ENCODE results near the gene ANKRD13B.

Gene ANKRD13B

DNA sequence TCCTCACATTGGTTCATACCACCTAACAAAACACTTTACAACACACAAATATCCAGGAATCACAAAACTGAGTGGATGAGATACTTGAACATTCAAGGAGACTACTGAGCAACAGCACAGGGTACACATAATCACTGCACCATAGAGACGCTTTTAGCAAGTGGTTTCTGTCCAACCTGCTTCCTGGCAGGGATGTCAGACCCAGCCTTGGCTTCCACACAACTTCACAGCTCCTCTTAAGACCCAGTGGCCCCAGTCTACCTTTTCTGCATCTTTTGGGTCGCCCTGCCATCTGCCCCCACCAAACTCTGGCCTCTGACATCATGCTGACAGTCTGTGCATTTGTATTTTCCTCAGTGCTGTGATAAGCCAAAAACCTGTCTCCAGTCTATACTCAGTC lies 35.7 kb downstream of the ANKRD13B start:
- no peak overlapping the region for H3K9ac ChIP-seq (ENCODE audit: low read length)
- H3K36me3 ChIP-seq (ENCODE audit: control insufficient read depth, low read depth, low read length) = no peaks in the 10 kb centered on the region
- no peak overlapping the region for H3K4me3 ChIP-seq (ENCODE audit: low read length)
- H3K4me1 ChIP-seq (ENCODE audit: control insufficient read depth, low read depth, low read length) = peaks cover 4% of the 10 kb centered on the region
- no peaks in the 10 kb centered on the region for H3K9me3 ChIP-seq (ENCODE audit: control insufficient read depth, low read depth, low read length)
- peaks cover 8% of the 10 kb centered on the region for H3K27me3 ChIP-seq (ENCODE audit: control insufficient read depth, insufficient read depth, low read length)
- no peak overlapping the region for H3K27ac ChIP-seq (ENCODE audit: low read length)

DNA sequence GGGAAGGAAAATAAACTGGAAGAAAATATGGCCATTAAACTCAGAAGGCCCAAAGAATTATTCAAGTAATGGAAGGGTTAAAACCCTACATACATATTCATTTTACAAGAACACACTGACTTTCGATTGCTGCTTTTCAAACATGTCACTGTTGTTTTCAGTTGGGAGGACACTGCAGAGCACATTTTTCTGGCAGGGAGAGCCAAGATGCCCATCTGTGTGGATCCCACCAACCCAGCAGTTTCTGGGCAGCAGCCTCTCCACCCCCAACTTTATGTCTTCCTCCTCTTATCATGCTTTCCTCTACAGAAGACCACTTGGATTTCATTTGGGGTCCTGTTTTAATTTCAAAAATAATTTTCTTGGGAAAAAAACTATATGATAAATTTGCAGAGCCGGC lies 36.9 kb downstream of the ANKRD13B start:
- Histone ChIP-seq H3K4me1 (ENCODE audit: control insufficient read depth, low read depth, low read length) (peaks cover 3% of the 10 kb centered on the region), H3K27me3 (ENCODE audit: control insufficient read depth, insufficient read depth, low read length) (no peaks in the 10 kb centered on the region), H3K36me3 (ENCODE audit: control insufficient read depth, low read depth, low read length) (no peaks in the 10 kb centered on the region), H3K9me3 (ENCODE audit: control insufficient read depth, low read depth, low read length) (no peaks in the 10 kb centered on the region), H3K4me3 (ENCODE audit: low read length) (no peak overlapping the region), H3K27ac (ENCODE audit: low read length) (no peak overlapping the region), H3K9ac (ENCODE audit: low read length) (no peak overlapping the region)

DNA sequence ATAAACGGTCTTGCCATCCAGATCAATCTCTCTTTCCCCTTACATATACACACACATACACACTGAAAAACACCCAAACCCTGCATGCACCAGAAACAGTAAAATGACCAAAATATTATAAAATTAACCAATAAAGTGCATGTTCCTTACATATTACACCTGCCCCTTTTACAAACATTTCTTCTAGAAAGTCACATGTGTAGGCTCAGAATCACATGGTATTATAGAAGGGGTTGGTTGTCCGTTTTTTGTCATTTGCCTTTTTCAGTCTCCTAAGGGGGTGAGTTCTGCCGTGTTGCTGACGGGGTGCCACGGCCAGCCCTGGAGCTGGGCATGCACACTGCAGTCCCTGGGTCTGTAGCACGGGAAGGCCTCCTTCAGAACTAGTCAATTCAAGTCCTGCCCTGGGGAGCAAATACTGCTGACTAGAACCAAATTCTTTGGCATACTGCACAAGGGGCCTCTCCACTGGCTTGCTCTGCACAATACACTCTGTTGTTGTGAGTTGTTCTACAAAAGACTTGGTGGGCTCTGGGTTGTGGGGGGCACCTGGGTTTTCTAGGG lies 37.8 kb downstream of the ANKRD13B start:
- Histone ChIP-seq H3K36me3 (ENCODE audit: control insufficient read depth, low read depth, low read length) (no peaks in the 10 kb centered on the region), H3K4me1 (ENCODE audit: control insufficient read depth, low read depth, low read length) (peaks cover 3% of the 10 kb centered on the region), H3K9ac (ENCODE audit: low read length) (no peak overlapping the region), H3K27me3 (ENCODE audit: control insufficient read depth, insufficient read depth, low read length) (no peaks in the 10 kb centered on the region), H3K27ac (ENCODE audit: low read length) (no peak overlapping the region), H3K4me3 (ENCODE audit: low read length) (no peak overlapping the region), H3K9me3 (ENCODE audit: control insufficient read depth, low read depth, low read length) (no peaks in the 10 kb centered on the region)

DNA sequence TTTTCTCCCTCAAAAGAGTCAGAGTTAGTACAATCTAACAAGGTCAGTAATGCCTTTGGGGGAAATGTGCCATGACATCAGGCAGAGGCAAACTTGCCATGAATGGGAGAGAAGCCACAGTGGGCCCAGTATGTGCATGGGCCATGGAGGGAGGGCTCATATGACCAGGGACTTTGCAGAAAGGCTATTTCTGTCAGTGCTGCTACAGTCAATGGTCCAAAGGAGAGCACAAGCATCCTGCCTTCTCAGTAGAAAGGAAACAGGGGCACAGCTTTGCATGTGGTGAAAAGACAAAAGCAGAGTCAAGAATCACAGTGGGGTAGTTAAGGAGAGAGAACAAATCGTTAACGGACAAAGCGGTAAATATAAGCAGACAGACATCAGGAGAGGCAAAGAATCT lies 41.0 kb downstream of the ANKRD13B start:
- Histone ChIP-seq H3K9me3 (ENCODE audit: control insufficient read depth, low read depth, low read length) (no peaks in the 10 kb centered on the region), H3K4me3 (ENCODE audit: low read length) (no peak overlapping the region), H3K9ac (ENCODE audit: low read length) (no peak overlapping the region), H3K36me3 (ENCODE audit: control insufficient read depth, low read depth, low read length) (no peaks in the 10 kb centered on the region), H3K4me1 (ENCODE audit: control insufficient read depth, low read depth, low read length) (peaks cover 4% of the 10 kb centered on the region), H3K27ac (ENCODE audit: low read length) (no peak overlapping the region), H3K27me3 (ENCODE audit: control insufficient read depth, insufficient read depth, low read length) (no peaks in the 10 kb centered on the region)

DNA sequence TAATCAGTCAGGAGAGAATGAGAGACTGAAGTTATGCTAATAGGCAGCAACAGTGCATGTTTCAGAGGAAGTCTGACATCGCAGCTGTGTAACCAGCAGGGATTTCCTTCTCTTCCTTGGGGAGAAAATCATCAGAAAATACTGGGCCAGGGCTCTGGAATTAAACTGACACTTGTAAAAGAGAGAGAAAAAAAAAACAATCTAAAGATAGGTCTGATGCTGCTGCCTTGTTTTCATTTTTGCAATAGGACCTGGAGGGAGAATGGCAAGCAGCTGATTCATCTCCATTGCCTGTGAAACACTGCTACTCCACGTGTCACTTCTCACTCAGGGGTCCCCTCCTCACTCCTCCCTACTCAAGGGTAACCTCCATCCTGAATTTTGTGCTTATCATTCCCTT lies 47.5 kb downstream of the ANKRD13B start:
- H3K27me3 ChIP-seq (ENCODE audit: control insufficient read depth, insufficient read depth, low read length) = no peaks in the 10 kb centered on the region
- no peaks in the 10 kb centered on the region for H3K9me3 ChIP-seq (ENCODE audit: control insufficient read depth, low read depth, low read length)
- no peak overlapping the region for H3K9ac ChIP-seq (ENCODE audit: low read length)
- no peak overlapping the region for H3K27ac ChIP-seq (ENCODE audit: low read length)
- no peaks in the 10 kb centered on the region for H3K36me3 ChIP-seq (ENCODE audit: control insufficient read depth, low read depth, low read length)
- H3K4me1 ChIP-seq (ENCODE audit: control insufficient read depth, low read depth, low read length) = peaks cover 6% of the 10 kb centered on the region
- no peak overlapping the region for H3K4me3 ChIP-seq (ENCODE audit: low read length)

DNA sequence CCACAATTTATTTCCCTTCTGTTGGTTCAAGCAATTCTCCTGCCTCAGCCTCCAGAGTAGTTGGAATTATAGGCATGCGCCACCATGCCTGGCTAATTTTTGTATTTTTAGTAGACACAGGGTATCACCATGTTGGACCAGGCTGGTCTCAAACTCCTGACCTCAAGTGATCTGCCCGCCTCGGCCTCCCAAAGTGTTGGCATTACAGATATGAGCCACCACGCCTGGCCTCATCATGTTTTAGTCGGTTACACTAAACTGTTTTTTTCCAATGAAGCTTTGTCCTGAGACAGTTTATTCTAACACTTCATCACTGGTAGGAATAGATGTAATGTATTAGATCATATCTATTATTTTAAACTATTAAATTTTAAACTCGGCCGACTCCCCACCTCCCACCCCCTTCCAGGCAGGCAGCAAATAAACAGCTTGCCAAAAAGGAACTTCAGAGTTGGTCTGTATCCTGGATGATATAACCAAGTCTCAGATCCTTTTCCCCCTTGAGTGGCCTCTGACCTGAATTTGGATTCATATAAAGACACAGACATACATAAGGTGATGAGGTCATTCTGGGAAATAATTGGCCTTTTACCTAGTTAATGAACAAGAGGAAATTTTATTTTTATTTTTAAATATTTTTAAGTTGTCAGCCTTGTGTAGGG lies 48.2 kb downstream of the ANKRD13B start:
- Histone ChIP-seq H3K27ac (ENCODE audit: low read length) (no peak overlapping the region), H3K9ac (ENCODE audit: low read length) (no peak overlapping the region), H3K4me3 (ENCODE audit: low read length) (no peak overlapping the region), H3K9me3 (ENCODE audit: control insufficient read depth, low read depth, low read length) (no peaks in the 10 kb centered on the region), H3K4me1 (ENCODE audit: control insufficient read depth, low read depth, low read length) (peaks cover 6% of the 10 kb centered on the region), H3K27me3 (ENCODE audit: control insufficient read depth, insufficient read depth, low read length) (no peaks in the 10 kb centered on the region), H3K36me3 (ENCODE audit: control insufficient read depth, low read depth, low read length) (no peaks in the 10 kb centered on the region)

DNA sequence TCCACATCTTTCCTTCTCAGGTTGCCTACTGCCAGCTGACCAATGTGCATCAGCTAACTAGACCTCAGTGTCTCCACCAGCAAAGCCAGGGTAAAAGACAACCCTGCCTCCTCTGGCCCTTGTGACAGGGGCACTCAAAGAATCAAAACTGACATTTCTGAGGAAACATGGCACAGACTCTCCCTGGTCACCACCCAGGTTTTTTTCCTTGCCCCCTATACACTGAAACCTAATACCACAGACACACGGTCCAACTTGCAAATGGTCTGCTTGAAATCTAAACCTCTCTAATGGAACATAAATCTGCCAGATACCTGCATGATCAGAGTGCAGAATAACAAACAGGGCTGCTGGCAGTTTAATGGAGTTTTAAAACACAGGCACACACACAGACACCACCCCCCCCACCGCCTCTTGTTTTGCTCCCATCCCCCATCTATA lies 49.3 kb downstream of the ANKRD13B start:
- H3K9me3 ChIP-seq (ENCODE audit: control insufficient read depth, low read depth, low read length) = no peaks in the 10 kb centered on the region
- no peak overlapping the region for H3K27ac ChIP-seq (ENCODE audit: low read length)
- H3K36me3 ChIP-seq (ENCODE audit: control insufficient read depth, low read depth, low read length) = no peaks in the 10 kb centered on the region
- peaks cover 6% of the 10 kb centered on the region for H3K4me1 ChIP-seq (ENCODE audit: control insufficient read depth, low read depth, low read length)
- no peak overlapping the region for H3K4me3 ChIP-seq (ENCODE audit: low read length)
- H3K27me3 ChIP-seq (ENCODE audit: control insufficient read depth, insufficient read depth, low read length) = no peaks in the 10 kb centered on the region
- H3K9ac ChIP-seq (ENCODE audit: low read length) = no peak overlapping the region

DNA sequence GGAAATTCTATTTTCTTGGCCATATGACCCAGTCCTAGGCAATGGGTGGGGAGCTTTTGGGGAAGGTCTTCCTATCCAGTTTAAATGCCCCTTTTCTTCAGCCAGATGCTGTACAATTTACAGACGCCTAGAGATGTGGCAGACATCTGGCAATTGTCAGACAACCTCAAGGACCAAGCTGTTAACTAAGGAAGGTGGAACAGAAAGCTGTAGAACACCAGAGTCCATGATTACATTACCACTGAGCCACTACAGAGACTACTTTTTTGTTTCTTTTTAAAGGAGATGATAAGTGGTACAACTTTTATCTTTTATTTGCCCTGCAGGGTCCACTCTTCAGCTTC lies 50.9 kb downstream of the ANKRD13B start:
- H3K36me3 ChIP-seq (ENCODE audit: control insufficient read depth, low read depth, low read length) = no peaks in the 10 kb centered on the region
- no peak overlapping the region for H3K9ac ChIP-seq (ENCODE audit: low read length)
- no peaks in the 10 kb centered on the region for H3K9me3 ChIP-seq (ENCODE audit: control insufficient read depth, low read depth, low read length)
- no peaks in the 10 kb centered on the region for H3K27me3 ChIP-seq (ENCODE audit: control insufficient read depth, insufficient read depth, low read length)
- H3K27ac ChIP-seq (ENCODE audit: low read length) = no peak overlapping the region
- H3K4me1 ChIP-seq (ENCODE audit: control insufficient read depth, low read depth, low read length) = peaks cover 6% of the 10 kb centered on the region
- no peak overlapping the region for H3K4me3 ChIP-seq (ENCODE audit: low read length)

DNA sequence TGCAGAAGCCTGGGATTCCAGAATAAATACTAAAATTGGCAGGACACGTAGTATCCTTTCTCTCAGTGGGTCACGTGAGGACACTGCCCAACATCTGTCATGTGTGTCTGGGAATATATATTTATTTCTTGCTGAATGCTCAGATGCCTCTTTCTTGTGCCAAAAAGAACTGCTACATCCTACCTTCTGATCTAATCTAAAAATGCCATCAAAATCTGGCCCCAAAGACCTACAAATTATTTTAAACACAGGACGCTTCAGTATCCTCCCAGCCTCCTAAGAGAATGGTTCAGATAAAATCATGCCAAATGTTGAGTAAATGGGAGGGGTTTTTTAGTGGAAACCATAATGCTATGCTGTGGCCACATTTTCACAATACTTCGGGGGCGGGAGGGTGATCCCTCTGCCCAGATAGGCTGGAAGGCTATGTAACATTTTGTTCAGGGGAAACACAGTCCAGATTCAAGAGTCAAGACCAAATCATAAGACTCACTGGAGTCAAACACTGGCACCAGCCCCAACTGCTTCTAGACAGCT lies 52.7 kb downstream of the ANKRD13B start:
- no peaks in the 10 kb centered on the region for H3K9me3 ChIP-seq (ENCODE audit: control insufficient read depth, low read depth, low read length)
- H3K36me3 ChIP-seq (ENCODE audit: control insufficient read depth, low read depth, low read length) = no peaks in the 10 kb centered on the region
- H3K4me1 ChIP-seq (ENCODE audit: control insufficient read depth, low read depth, low read length) = no peaks in the 10 kb centered on the region
- H3K27ac ChIP-seq (ENCODE audit: low read length) = no peak overlapping the region
- H3K9ac ChIP-seq (ENCODE audit: low read length) = no peak overlapping the region
- no peak overlapping the region for H3K4me3 ChIP-seq (ENCODE audit: low read length)
- no peaks in the 10 kb centered on the region for H3K27me3 ChIP-seq (ENCODE audit: control insufficient read depth, insufficient read depth, low read length)

DNA sequence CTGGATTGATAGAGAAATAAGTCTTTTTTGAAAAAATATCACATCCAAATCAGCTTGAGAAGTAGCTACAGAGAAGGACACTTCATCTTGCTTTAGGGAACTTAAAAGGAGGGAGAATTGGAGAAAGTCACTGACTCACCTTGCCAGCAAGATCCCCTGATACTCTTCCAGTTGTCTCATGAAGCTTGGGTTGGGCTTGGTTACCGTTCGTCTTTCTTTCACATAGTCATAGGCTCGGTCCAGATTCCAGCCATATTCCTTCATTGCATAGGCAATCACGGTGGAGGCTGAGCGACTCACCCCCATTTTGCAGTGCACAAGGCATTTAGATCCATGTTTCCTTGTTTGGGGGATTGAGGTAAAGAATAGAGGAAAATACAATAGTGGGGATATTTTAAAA lies 55.1 kb downstream of the ANKRD13B start:
- no peaks in the 10 kb centered on the region for H3K36me3 ChIP-seq (ENCODE audit: control insufficient read depth, low read depth, low read length)
- H3K9ac ChIP-seq (ENCODE audit: low read length) = no peak overlapping the region
- H3K27me3 ChIP-seq (ENCODE audit: control insufficient read depth, insufficient read depth, low read length) = no peaks in the 10 kb centered on the region
- no peaks in the 10 kb centered on the region for H3K9me3 ChIP-seq (ENCODE audit: control insufficient read depth, low read depth, low read length)
- H3K4me1 ChIP-seq (ENCODE audit: control insufficient read depth, low read depth, low read length) = no peaks in the 10 kb centered on the region
- H3K4me3 ChIP-seq (ENCODE audit: low read length) = no peak overlapping the region
- no peak overlapping the region for H3K27ac ChIP-seq (ENCODE audit: low read length)

DNA sequence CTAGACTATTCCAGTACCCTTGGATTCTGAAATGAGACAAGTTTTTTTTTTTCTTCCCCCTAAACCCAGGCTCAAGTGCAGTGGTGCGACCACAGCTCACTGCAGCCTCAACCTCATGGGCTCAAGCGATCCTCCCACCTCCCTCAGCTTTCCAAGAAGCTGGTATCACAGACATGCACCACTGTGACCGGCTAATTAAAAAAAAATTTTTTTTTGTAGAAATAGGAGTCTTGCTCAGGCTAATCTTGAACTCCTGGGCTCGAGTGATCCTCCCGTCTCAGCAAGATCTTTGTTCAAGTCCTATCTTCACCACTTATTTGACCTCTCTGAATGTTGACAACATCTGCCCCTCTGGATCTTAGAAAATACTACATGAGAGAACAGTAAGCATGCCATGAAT lies 56.4 kb downstream of the ANKRD13B start:
- no peaks in the 10 kb centered on the region for H3K4me1 ChIP-seq (ENCODE audit: control insufficient read depth, low read depth, low read length)
- H3K36me3 ChIP-seq (ENCODE audit: control insufficient read depth, low read depth, low read length) = no peaks in the 10 kb centered on the region
- no peak overlapping the region for H3K27ac ChIP-seq (ENCODE audit: low read length)
- H3K4me3 ChIP-seq (ENCODE audit: low read length) = no peak overlapping the region
- no peaks in the 10 kb centered on the region for H3K27me3 ChIP-seq (ENCODE audit: control insufficient read depth, insufficient read depth, low read length)
- H3K9ac ChIP-seq (ENCODE audit: low read length) = no peak overlapping the region
- H3K9me3 ChIP-seq (ENCODE audit: control insufficient read depth, low read depth, low read length) = no peaks in the 10 kb centered on the region

DNA sequence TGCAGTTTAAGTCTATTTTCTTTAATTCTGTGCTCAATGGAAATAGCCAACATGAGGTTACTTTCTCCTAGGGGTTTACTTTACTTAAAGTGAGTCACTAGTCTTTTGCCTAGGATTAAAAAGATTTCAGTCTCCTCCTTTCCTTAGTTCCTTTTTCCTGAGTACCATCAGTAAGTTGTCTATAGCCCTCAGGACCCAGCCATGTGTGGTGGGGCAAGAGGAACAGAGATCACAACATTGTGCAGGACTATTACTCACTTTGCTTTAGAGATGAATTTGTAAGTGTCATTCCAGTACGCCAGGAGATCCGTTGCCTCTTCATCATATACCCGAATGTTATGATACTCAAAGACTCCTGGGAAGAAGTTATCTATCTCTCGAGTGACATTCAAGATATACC lies 57.5 kb downstream of the ANKRD13B start:
- Histone ChIP-seq H3K4me3 (ENCODE audit: low read length) (no peak overlapping the region), H3K9me3 (ENCODE audit: control insufficient read depth, low read depth, low read length) (no peaks in the 10 kb centered on the region), H3K36me3 (ENCODE audit: control insufficient read depth, low read depth, low read length) (no peaks in the 10 kb centered on the region)

More for the DNA sequence above, 57.5 kb downstream of the ANKRD13B start:
- Histone ChIP-seq H3K9ac (ENCODE audit: low read length) (no peak overlapping the region), H3K4me1 (ENCODE audit: control insufficient read depth, low read depth, low read length) (no peaks in the 10 kb centered on the region), H3K27ac (ENCODE audit: low read length) (no peak overlapping the region), H3K27me3 (ENCODE audit: control insufficient read depth, insufficient read depth, low read length) (no peaks in the 10 kb centered on the region)

All from iPS-18a (cell line).